Neuronal stem cell (in vitro differentiated cells): ENCODE measurements around the gene TSPAN1.

ENCODE experiments used
- DNase-seq: peaks from one replicate; pipeline ENCODE4 v3.0.0-alpha.2; 2013; ENCODE audit warnings: low spot score
- H2AFZ ChIP-seq: one replicate; pipeline ENCODE4 v1.6.1; 2013; ENCODE audit warnings: mild to moderate bottlenecking, low read length, inconsistent platforms
- H2AK5ac ChIP-seq: 2 replicates; pipeline ENCODE4 v1.6.1; 2013; ENCODE audit warnings: low read depth, mild to moderate bottlenecking, inconsistent platforms, low read length, moderate library complexity, mixed read lengths
- H2BK120ac ChIP-seq: 2 replicates; pipeline ENCODE4 v1.6.1; 2013; ENCODE audit warnings: low read depth, mild to moderate bottlenecking, inconsistent platforms, low read length, moderate library complexity, mixed read lengths
- H2BK12ac ChIP-seq: one replicate; pipeline ENCODE4 v1.6.1; 2013; ENCODE audit warnings: low read length, inconsistent platforms
- H2BK15ac ChIP-seq: 2 replicates; pipeline ENCODE4 v1.6.1; 2013; ENCODE audit warnings: mild to moderate bottlenecking, low read length, inconsistent platforms, mixed read lengths
- H2BK5ac ChIP-seq: one replicate; pipeline ENCODE4 v1.6.1; 2013; ENCODE audit warnings: inconsistent platforms, mild to moderate bottlenecking, low read length, moderate library complexity
- H3K14ac ChIP-seq: one replicate; pipeline ENCODE4 v1.6.1; 2013; ENCODE audit warnings: low read length, inconsistent platforms
- H3K18ac ChIP-seq: 2 replicates; pipeline ENCODE4 v1.6.1; 2013; ENCODE audit warnings: low read length, inconsistent platforms
- H3K23ac ChIP-seq: 2 replicates; pipeline ENCODE4 v1.6.1; 2013; ENCODE audit warnings: low read depth, mild to moderate bottlenecking, mixed read lengths, low read length, inconsistent platforms; ENCODE audit not compliant: poor library complexity
- H3K27ac ChIP-seq: replicated peaks from 3 replicates; pipeline ENCODE4 v1.5.1; 2013; ENCODE audit warnings: low read length, inconsistent platforms
- H3K27me3 ChIP-seq, 3 experiments: 2 replicates each; pipeline ENCODE4 v1.6.1; 2013; ENCODE audit warnings: low read length in 3 of 3, mild to moderate bottlenecking in 2 of 3, inconsistent platforms in 1 of 3, low read depth in 1 of 3, mixed read lengths in 1 of 3, moderate library complexity in 1 of 3; ENCODE audit not compliant: control insufficient read depth in 3 of 3, insufficient read depth in 3 of 3
- H3K36me3 ChIP-seq, 2 donors: replicated peaks in 1 of 2; 2 replicates each; pipeline ENCODE4 v1.6.1; 2013; ENCODE audit warnings: low read length in 2 of 2; ENCODE audit not compliant: control insufficient read depth in 2 of 2, insufficient read depth in 2 of 2
- H3K4ac ChIP-seq: 2 replicates; pipeline ENCODE4 v1.6.1; 2013; ENCODE audit warnings: inconsistent platforms, mild to moderate bottlenecking, low read length, moderate library complexity
- H3K4me1 ChIP-seq, 2 donors: 1 replicate in 1 of 2; 2 replicates in 1 of 2; pipeline ENCODE4 v1.6.1; 2013; ENCODE audit warnings: low read length in 2 of 2, low read depth in 1 of 2; ENCODE audit not compliant: control insufficient read depth in 2 of 2, insufficient read depth in 1 of 2
- H3K4me2 ChIP-seq: one replicate; pipeline ENCODE4 v1.6.1; 2013; ENCODE audit warnings: mild to moderate bottlenecking, low read length, inconsistent platforms; ENCODE audit not compliant: insufficient read depth, poor library complexity, severe bottlenecking
- H3K4me3 ChIP-seq, 2 donors: 2 replicates each; pipeline ENCODE4 v1.5.1; 2013; ENCODE audit warnings: low read length in 2 of 2, mild to moderate bottlenecking in 2 of 2, inconsistent platforms in 1 of 2, moderate library complexity in 1 of 2
- H3K79me1 ChIP-seq: one replicate; pipeline ENCODE4 v1.6.1; 2013; ENCODE audit warnings: low read depth, mild to moderate bottlenecking, inconsistent platforms, low read length, moderate library complexity
- H3K9ac ChIP-seq: one replicate; pipeline ENCODE4 v1.6.1; 2013; ENCODE audit warnings: mild to moderate bottlenecking, low read depth, low read length, inconsistent platforms; ENCODE audit not compliant: poor library complexity
- H3K9me3 ChIP-seq, 2 donors: replicated peaks in 1 of 2; 2 replicates each; pipeline versions ENCODE3 to v1.6.1; 2013; ENCODE audit warnings: low read length in 2 of 2, mild to moderate bottlenecking in 2 of 2, inconsistent platforms in 1 of 2, low read depth in 1 of 2, mixed read lengths in 1 of 2, moderate library complexity in 1 of 2; ENCODE audit not compliant: control insufficient read depth in 2 of 2, insufficient read depth in 1 of 2
- H4K8ac ChIP-seq: one replicate; pipeline ENCODE4 v1.6.1; 2013; ENCODE audit warnings: low read depth, mild to moderate bottlenecking, inconsistent platforms, low read length, moderate library complexity
- H4K91ac ChIP-seq: one replicate; pipeline ENCODE4 v1.6.1; 2013; ENCODE audit warnings: low read length, low read depth, mild to moderate bottlenecking, inconsistent platforms; ENCODE audit not compliant: poor library complexity
- WGBS, 2 donors: extraction: QIAGEN DNeasy Blood & Tissue Kit; methylation state at CpG; one replicate each; pipeline ENCODE4 v1.1.7; 2013; ENCODE audit warnings: missing lambda C conversion rate in 2 of 2, mixed read lengths in 1 of 2; ENCODE audit not compliant: insufficient read length in 2 of 2, insufficient replicate concordance in 1 of 2; ENCODE audit errors: extremely low coverage in 2 of 2; 5-methylcytosine and 5-hydroxymethylcytosine counted together

The TSPAN1 gene

GRCh38 chr1:46197560-46197963 is 22.7 kb downstream of the TSPAN1 start:
- no peak overlapping the region for H4K91ac ChIP-seq
- peak overlapping the region; percentile 85 for H3K9ac ChIP-seq
- no peaks in the 10 kb centered on the region for H3K9me3 ChIP-seq
- no peak for DNase-seq
- no peak overlapping the region for H3K18ac ChIP-seq
- no peak overlapping the region for H2BK120ac ChIP-seq
- no peaks in the 10 kb centered on the region for H3K27me3 ChIP-seq
- peaks cover 8 to 10% of the 10 kb centered on the region in 2 donors for H3K4me1 ChIP-seq
- H2BK15ac ChIP-seq = no peak overlapping the region
- H3K23ac ChIP-seq = peak overlapping the region; percentile 59
- no peak overlapping the region for H4K8ac ChIP-seq
- peak overlapping the region; percentile 82 for H2AK5ac ChIP-seq
- peaks cover 23 to 46% of the 10 kb centered on the region in 2 donors for H3K36me3 ChIP-seq
- H3K79me1 ChIP-seq = peaks cover 7% of the 10 kb centered on the region
- peak overlapping the region; percentile 92 to 98 for H3K4me3 ChIP-seq
- peak overlapping the region; percentile 100 for H2AFZ ChIP-seq
- no peak overlapping the region for H3K27ac ChIP-seq
- H3K4ac ChIP-seq = no peak overlapping the region
- H2BK12ac ChIP-seq = no peak overlapping the region
- peak overlapping the region; percentile 71 for H3K4me2 ChIP-seq
- H2BK5ac ChIP-seq = peak overlapping the region; percentile 6
- no CpG with 5 or more reads among the region's 9 CpGs for WGBS, 2 donors
- no peak overlapping the region for H3K14ac ChIP-seq

- no CpG with 5 or more reads among the region's 67 CpGs for whole genome bisulfite sequencing, 2 donors
- Histone ChIP-seq H3K36me3 (peaks cover 17 to 40% of the 10 kb centered on the region in 2 donors), H3K4ac (peak within 1 kb of the TSS; percentile 57), H2BK15ac (peak within 1 kb of the TSS; percentile 25), H3K4me3 (peak within 1 kb of the TSS; percentile 92 to 98), H3K18ac (peak within 1 kb of the TSS; percentile 98), H3K4me2 (peak within 1 kb of the TSS; percentile 71), H3K4me1 (peaks cover 8 to 12% of the 10 kb centered on the region in 2 donors), H2BK120ac (no peak within 1 kb of the TSS), H2BK12ac (peak within 1 kb of the TSS; percentile 30), H3K23ac (peak within 1 kb of the TSS; percentile 87), H3K9me3 (no peaks in the 10 kb centered on the region), H3K9ac (peak within 1 kb of the TSS; percentile 96), H3K14ac (peak within 1 kb of the TSS; percentile 95), H2AK5ac (peak within 1 kb of the TSS; percentile 82), H4K91ac (no peak within 1 kb of the TSS), H3K27ac (peak within 1 kb of the TSS; percentile 65), H4K8ac (peak within 1 kb of the TSS; percentile 94), H2AFZ (peak within 1 kb of the TSS; percentile 100), H3K27me3 (no peaks in the 10 kb centered on the region), H2BK5ac (peak within 1 kb of the TSS; percentile 6), H3K79me1 (peaks cover 7% of the 10 kb centered on the region)
- DNase-seq = peak; percentile 59
Measured at GRCh38 chr1:46197964-46198811, 23.3 kb downstream of the TSPAN1 start, which contains the start of gene POMGNT1. Gene POMGNT1, minus strand, starts transcription at chr1:46198434. Its CDS starts 613 bp downstream, at chr1:46197821.

- no peak overlapping the region for H3K27ac ChIP-seq
- H3K4me2 ChIP-seq = no peak overlapping the region
- H3K23ac ChIP-seq = no peak overlapping the region
- H2BK5ac ChIP-seq = no peak overlapping the region
- H3K14ac ChIP-seq = no peak overlapping the region
- no peaks in the 10 kb centered on the region for H3K9me3 ChIP-seq
- H3K4me3 ChIP-seq = no peak overlapping the region
- no peak overlapping the region for H2BK15ac ChIP-seq
- H3K79me1 ChIP-seq = peaks cover 7% of the 10 kb centered on the region
- H2BK12ac ChIP-seq = no peak overlapping the region
- peaks cover 10 to 29% of the 10 kb centered on the region in 2 donors for H3K36me3 ChIP-seq
- H3K27me3 ChIP-seq = no peaks in the 10 kb centered on the region
- H2AK5ac ChIP-seq = no peak overlapping the region
- no CpG with 5 or more reads among the region's 3 CpGs for WGBS, 2 donors
- no peak overlapping the region for H3K18ac ChIP-seq
- peaks cover 9 to 17% of the 10 kb centered on the region in 2 donors for H3K4me1 ChIP-seq
- no peak overlapping the region for H2BK120ac ChIP-seq
- H4K91ac ChIP-seq = no peak overlapping the region
- H4K8ac ChIP-seq = no peak overlapping the region
- no peak overlapping the region for H2AFZ ChIP-seq
- H3K9ac ChIP-seq = no peak overlapping the region
- no peak overlapping the region for H3K4ac ChIP-seq
- DNase-seq = no peak
Measured at GRCh38 chr1:46199233-46199749, 24.4 kb downstream of the TSPAN1 start.
